Calu3 (cell line): ENCODE results near the gene ACTN1. TPM values are rescaled to one million over a fixed set of nuclear protein-coding genes. Genes with fewer than 3 reads are reported as not detected.

Source experiments
- BruUV-seq: library from RNA; stranded (reverse); fragments of 400-500 nt; replicated peaks from 2 replicates; lab custom pipeline; 2021; lab: Mats Ljungman, UMichigan
- CTCF ChIA-PET: fragments of 300-600 bp; sonication (Branson Sonifier 250); formaldehyde crosslinking; loops from one replicate; lab custom pipeline; 2022; ENCODE audit warnings: antibody characterized with exemption; lab: Charles Lee
- DNase-seq: peaks from one replicate; pipeline ENCODE4 v3.0.0; 2022
- H3K27ac Mint-ChIP-seq: one replicate; pipeline ENCODE4 v1.8.0; 2022; ENCODE audit warnings: mixed read lengths; ENCODE audit not compliant: unreplicated experiment
- H3K27me3 Mint-ChIP-seq: one replicate; pipeline ENCODE4 v1.8.0; 2022; ENCODE audit warnings: mixed read lengths; ENCODE audit not compliant: unreplicated experiment
- H3K36me3 Mint-ChIP-seq: one replicate; pipeline ENCODE4 v1.8.0; 2022; ENCODE audit warnings: mild to moderate bottlenecking, moderate library complexity, mixed read lengths; ENCODE audit not compliant: insufficient read depth, unreplicated experiment
- H3K4me1 Mint-ChIP-seq: one replicate; pipeline ENCODE4 v1.8.0; 2022; ENCODE audit warnings: mild to moderate bottlenecking, low read depth, mixed read lengths; ENCODE audit not compliant: unreplicated experiment
- H3K4me3 Mint-ChIP-seq: one replicate; pipeline ENCODE4 v1.8.0; 2022; ENCODE audit warnings: mild to moderate bottlenecking, low read depth, moderate library complexity, mixed read lengths; ENCODE audit not compliant: unreplicated experiment
- H3K9me3 Mint-ChIP-seq: one replicate; pipeline ENCODE4 v1.8.0; 2022; ENCODE audit warnings: low read depth, mixed read lengths; ENCODE audit not compliant: unreplicated experiment
- intact Hi-C: fragments of 100-400 bp; cut with micrococcal nuclease; formaldehyde crosslinking; loops from one replicate; pipeline ENCODE4 v1.10.0; 2022; ENCODE audit not compliant: unreplicated experiment
- total RNA-seq: library from RNA; stranded (reverse); gene quantifications from 2 replicates; pipeline ENCODE4 v1.2.3, GENCODE V29; 2022
- TF ChIP-seq, protein P1 (sequence below): fragments of 200-600 bp; IDR thresholded peaks from one replicate; pipeline ENCODE4 v1.8.0; 2022; ENCODE audit warnings: antibody characterized with exemption; ENCODE audit not compliant: unreplicated experiment

ACTN1 gene
- total RNA-seq, 1 experiment from 2014 or later, result 326 TPM

DNA sequence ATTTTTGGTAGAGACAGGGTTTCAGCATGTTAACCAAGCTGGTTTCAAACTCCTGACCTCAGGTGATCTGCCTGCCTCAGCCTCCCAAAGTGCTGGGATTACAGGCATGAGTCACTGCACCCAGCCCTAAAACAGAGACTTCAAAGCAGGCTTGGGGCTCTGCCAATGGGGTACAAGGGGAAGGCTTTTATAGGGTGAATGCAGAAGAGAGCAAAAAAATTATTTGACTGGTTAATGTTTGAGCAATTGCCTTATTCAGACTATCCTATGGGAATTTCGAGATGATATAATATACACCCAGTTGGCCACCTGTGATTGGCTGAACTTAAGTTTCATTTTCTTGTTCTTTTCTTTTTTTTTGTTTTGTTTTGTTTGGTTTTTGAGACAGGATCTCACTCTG is 31.5 kb upstream of the ACTN1 start:
- CTCF ChIA-PET, result no interaction called here
- no peak overlapping the region for H3K27ac Mint-ChIP-seq
- peaks cover 13% of the 10 kb centered on the region for H3K36me3 Mint-ChIP-seq
- peaks cover 23% of the 10 kb centered on the region for H3K4me1 Mint-ChIP-seq
- H3K9me3 Mint-ChIP-seq, result no peaks in the 10 kb centered on the region
- intact Hi-C loops, result no loop called here
- BruUV-seq, result no TSS peak
- DNase-seq, result peak; percentile 37
- H3K4me3 Mint-ChIP-seq, result no peak overlapping the region
- H3K27me3 Mint-ChIP-seq, result no peaks in the 10 kb centered on the region
- TF ChIP-seq, protein P1, sequence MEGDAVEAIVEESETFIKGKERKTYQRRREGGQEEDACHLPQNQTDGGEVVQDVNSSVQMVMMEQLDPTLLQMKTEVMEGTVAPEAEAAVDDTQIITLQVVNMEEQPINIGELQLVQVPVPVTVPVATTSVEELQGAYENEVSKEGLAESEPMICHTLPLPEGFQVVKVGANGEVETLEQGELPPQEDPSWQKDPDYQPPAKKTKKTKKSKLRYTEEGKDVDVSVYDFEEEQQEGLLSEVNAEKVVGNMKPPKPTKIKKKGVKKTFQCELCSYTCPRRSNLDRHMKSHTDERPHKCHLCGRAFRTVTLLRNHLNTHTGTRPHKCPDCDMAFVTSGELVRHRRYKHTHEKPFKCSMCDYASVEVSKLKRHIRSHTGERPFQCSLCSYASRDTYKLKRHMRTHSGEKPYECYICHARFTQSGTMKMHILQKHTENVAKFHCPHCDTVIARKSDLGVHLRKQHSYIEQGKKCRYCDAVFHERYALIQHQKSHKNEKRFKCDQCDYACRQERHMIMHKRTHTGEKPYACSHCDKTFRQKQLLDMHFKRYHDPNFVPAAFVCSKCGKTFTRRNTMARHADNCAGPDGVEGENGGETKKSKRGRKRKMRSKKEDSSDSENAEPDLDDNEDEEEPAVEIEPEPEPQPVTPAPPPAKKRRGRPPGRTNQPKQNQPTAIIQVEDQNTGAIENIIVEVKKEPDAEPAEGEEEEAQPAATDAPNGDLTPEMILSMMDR, result no peak

DNA sequence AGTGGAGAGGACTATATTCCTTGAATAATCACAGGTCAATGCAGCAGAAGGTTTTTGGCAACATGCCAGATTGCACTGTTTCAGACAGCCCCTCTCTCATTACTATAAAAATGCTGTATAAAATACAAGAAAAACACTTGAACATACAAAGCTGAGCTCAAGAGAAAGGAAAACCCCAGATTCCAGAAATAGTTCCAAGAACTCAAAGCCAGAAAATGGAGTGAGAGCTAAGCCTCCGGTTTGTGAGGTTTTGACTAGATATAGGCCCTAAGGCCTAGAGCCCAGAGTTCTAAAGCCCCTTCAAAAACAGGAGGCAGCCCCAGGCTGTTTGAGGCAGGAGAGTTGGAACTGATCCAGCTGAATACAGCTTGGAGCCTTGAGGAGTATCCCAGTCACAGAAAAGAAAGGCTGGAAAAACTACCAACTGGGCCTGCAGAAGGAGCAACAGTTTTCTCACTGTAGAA is 29.4 kb upstream of the ACTN1 start:
- peaks cover 11% of the 10 kb centered on the region for H3K36me3 Mint-ChIP-seq
- H3K4me3 Mint-ChIP-seq, result no peak overlapping the region
- H3K9me3 Mint-ChIP-seq, result no peaks in the 10 kb centered on the region
- peaks cover 28% of the 10 kb centered on the region for H3K4me1 Mint-ChIP-seq
- TF ChIP-seq, protein P1, result no peak
- no TSS peak for BruUV-seq
- DNase-seq, result no peak
- H3K27ac Mint-ChIP-seq, result no peak overlapping the region
- intact Hi-C loops, result no loop called here
- CTCF ChIA-PET, result no interaction called here
- no peaks in the 10 kb centered on the region for H3K27me3 Mint-ChIP-seq

DNA sequence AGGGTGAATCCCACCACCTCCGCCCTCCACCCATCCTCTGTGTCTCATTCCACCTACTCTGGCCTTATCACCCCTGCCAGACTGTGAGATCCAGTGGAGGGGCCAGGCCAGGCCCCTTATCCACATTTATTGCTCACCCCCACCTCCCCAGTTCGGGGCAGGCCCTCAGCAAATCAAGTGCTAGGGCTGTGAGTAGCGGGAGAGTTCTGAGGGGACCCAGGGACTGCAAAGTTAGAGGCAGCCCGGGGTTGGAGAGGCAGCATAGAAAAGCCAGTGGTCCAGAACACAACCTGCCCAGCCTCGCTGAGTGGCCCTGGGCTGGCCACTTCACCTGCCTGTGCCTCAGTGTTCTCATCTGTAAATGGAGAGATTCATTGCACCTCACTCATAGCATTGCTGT is 27.2 kb upstream of the ACTN1 start:
- Mint-ChIP-seq H3K36me3 (peaks cover 11% of the 10 kb centered on the region), H3K4me3 (no peak overlapping the region), H3K27me3 (no peaks in the 10 kb centered on the region), H3K9me3 (no peaks in the 10 kb centered on the region), H3K4me1 (peaks cover 42% of the 10 kb centered on the region), H3K27ac (no peak overlapping the region)
- no TSS peak for BruUV-seq
- no peak for DNase-seq
- TF ChIP-seq, protein P1, result no peak
- CTCF ChIA-PET, result interaction anchor here (0.6 to 0.8 kb wide), 2 partner anchors 26 to 43 kb away, joined by 3 to 5 read pairs; no protein-coding TSS in a partner anchor
- intact Hi-C loops, result no loop called here

DNA sequence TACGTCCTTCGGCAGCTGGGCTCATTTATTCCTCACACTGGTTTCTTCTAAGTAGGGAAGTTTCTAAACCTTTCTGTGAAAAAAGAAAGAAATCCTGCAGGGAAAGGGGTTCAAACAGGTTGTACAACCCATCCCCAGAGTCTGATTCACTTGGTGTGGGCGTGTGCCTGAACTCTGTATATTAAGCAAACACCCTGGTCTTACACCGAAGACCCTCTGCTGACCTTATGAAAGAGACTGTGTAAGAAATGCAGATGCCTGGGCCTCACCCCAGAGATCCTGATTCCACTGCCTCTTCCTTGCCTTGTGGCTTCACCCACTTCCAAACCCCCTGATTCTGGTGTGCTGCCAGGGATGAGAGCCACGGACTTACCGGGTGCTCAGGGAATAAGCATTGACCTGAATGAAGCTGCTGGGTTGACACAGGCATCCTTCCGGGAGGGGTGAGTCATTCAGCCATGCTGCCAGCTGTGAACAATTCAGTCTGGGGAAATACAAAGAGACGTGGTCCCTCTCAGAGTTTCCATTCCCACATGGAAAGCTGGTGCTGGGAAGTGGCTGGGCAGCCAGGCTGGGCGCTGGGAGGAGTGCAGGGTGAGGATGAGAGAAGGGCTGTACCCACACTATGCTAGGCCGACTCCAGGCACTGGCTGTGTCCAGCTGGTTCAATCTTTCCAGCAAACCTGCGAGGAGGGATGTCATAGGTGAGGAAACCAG is 26.5 kb upstream of the ACTN1 start:
- H3K36me3 Mint-ChIP-seq, result peaks cover 11% of the 10 kb centered on the region
- TF ChIP-seq, protein P1, result no peak
- DNase-seq, result peak; percentile 71
- CTCF ChIA-PET, result interaction anchor here (0.6 to 1.4 kb wide), 6 partner anchors 11 to 44 kb away, joined by 3 to 5 read pairs (median 4); no protein-coding TSS in a partner anchor
- H3K4me3 Mint-ChIP-seq, result peak overlapping the region; percentile 19
- H3K27me3 Mint-ChIP-seq, result no peaks in the 10 kb centered on the region
- peaks cover 42% of the 10 kb centered on the region for H3K4me1 Mint-ChIP-seq
- BruUV-seq, result no TSS peak
- peak overlapping the region; percentile 57 for H3K27ac Mint-ChIP-seq
- no peaks in the 10 kb centered on the region for H3K9me3 Mint-ChIP-seq
- intact Hi-C loops, result loop anchor here (2.0 kb wide), 2 partner anchors 67 to 75 kb away; no protein-coding TSS in a partner anchor
